Activated naive CD4-positive, alpha-beta T cell treated with anti-CD3 and anti-CD28 coated beads for 36 hours (primary cell): ENCODE measurements around the gene TTC23. TPM values are rescaled to one million over a fixed set of nuclear protein-coding genes. Genes with fewer than 3 reads are reported as not detected.

ENCODE experiments used
- CTCF ChIA-PET: fragments of 350-600 bp; sonication (Branson Sonifier 250); formaldehyde crosslinking; loops from one replicate; lab custom pipeline; 2021; ENCODE audit warnings: antibody characterized with exemption; lab: Charles Lee
- DNase-seq: peaks from one replicate; pipeline ENCODE4 v3.0.0-alpha.2; 2020
- H3K27ac Mint-ChIP-seq: one replicate; pipeline ENCODE4 v1.8.0; 2021; ENCODE audit warnings: mild to moderate bottlenecking, mixed read lengths
- H3K27me3 Mint-ChIP-seq: one replicate; pipeline ENCODE4 v1.8.0; 2021; ENCODE audit warnings: low read depth, mixed read lengths
- H3K36me3 Mint-ChIP-seq: one replicate; pipeline ENCODE4 v1.8.0; 2021; ENCODE audit warnings: low read depth, mixed read lengths
- H3K4me1 Mint-ChIP-seq: one replicate; pipeline ENCODE4 v1.8.0; 2021; ENCODE audit warnings: low read depth, mixed read lengths
- H3K4me3 Mint-ChIP-seq: one replicate; pipeline ENCODE4 v1.8.0; 2021; ENCODE audit warnings: mild to moderate bottlenecking, moderate library complexity, mixed read lengths
- H3K9me3 Mint-ChIP-seq: one replicate; pipeline ENCODE4 v1.8.0; 2021; ENCODE audit warnings: mixed read lengths
- intact Hi-C: fragments of 100-400 bp; cut with micrococcal nuclease; formaldehyde crosslinking; loops from one replicate; pipeline ENCODE4 v1.15.1; 2023
- total RNA-seq, 2 experiments: library from RNA; stranded (reverse); gene quantifications; one replicate each; pipeline ENCODE4 v1.2.3, GENCODE V29; 2021

TTC23 gene
- total RNA-seq, 2 experiments from 2014 or later, result 4.6 to 5.5 TPM

DNA sequence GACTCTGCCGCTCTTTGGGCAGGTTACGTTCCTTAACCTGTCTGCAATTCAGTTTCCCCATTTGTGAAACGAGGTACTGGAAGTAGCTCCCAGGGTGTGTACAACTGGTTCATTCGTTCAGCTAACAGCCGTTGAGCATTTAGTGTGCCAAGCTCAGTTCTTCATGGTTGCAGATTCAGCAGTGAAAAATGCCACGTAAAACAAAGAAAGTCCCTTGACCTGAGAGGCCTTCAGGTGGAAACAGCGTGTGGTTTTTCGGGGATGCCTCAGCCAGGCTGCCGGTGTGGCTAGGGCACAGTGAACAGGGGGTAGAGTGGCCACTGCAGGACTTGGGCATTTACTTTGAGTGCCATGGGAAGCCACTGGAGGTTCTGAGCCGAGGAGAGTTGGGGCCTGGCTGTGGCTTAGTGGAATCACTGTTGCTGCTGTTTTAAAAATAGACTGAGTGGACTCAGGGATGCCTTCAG, 139.8 kb downstream of the TTC23 start:
- H3K27me3 Mint-ChIP-seq, result peaks cover 20% of the 10 kb centered on the region
- no peak overlapping the region for H3K4me3 Mint-ChIP-seq
- DNase-seq, result no peak
- CTCF ChIA-PET, result interaction anchor here (1.5 to 1.7 kb wide), 2 partner anchors 9 to 104 kb away, joined by 3 to 4 read pairs; no protein-coding TSS in a partner anchor
- H3K27ac Mint-ChIP-seq, result no peak overlapping the region
- H3K36me3 Mint-ChIP-seq, result no peaks in the 10 kb centered on the region
- H3K4me1 Mint-ChIP-seq, result peaks cover 8% of the 10 kb centered on the region
- intact Hi-C loops, result no loop called here
- H3K9me3 Mint-ChIP-seq, result no peaks in the 10 kb centered on the region

DNA sequence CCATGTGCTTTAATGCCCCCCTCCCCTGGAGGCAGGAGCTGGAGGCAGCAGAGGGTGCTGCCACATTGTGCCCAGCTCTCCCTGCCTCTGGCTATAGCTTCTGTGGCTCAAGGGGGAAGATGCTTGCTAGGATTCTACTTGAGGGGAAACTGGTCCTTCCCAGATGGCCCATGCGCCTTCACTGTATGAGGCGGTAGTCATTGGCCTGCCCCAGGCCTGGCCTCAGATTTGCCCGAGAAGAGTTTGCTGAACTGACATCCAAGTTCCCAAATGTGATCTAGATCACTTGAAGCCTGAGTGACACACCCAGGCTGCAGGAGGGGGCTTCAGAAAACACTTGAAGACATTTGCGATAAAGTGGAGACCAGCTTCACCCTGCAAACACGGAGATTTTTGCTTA, 140.4 kb downstream of the TTC23 start:
- no peak overlapping the region for H3K27ac Mint-ChIP-seq
- no peaks in the 10 kb centered on the region for H3K36me3 Mint-ChIP-seq
- peaks cover 20% of the 10 kb centered on the region for H3K27me3 Mint-ChIP-seq
- CTCF ChIA-PET, result interaction anchor here (1.5 to 1.7 kb wide), 2 partner anchors 9 to 105 kb away, joined by 3 to 4 read pairs; no protein-coding TSS in a partner anchor
- intact Hi-C loops, result no loop called here
- H3K4me1 Mint-ChIP-seq, result peaks cover 8% of the 10 kb centered on the region
- H3K4me3 Mint-ChIP-seq, result no peak overlapping the region
- H3K9me3 Mint-ChIP-seq, result no peaks in the 10 kb centered on the region
- no peak for DNase-seq

DNA sequence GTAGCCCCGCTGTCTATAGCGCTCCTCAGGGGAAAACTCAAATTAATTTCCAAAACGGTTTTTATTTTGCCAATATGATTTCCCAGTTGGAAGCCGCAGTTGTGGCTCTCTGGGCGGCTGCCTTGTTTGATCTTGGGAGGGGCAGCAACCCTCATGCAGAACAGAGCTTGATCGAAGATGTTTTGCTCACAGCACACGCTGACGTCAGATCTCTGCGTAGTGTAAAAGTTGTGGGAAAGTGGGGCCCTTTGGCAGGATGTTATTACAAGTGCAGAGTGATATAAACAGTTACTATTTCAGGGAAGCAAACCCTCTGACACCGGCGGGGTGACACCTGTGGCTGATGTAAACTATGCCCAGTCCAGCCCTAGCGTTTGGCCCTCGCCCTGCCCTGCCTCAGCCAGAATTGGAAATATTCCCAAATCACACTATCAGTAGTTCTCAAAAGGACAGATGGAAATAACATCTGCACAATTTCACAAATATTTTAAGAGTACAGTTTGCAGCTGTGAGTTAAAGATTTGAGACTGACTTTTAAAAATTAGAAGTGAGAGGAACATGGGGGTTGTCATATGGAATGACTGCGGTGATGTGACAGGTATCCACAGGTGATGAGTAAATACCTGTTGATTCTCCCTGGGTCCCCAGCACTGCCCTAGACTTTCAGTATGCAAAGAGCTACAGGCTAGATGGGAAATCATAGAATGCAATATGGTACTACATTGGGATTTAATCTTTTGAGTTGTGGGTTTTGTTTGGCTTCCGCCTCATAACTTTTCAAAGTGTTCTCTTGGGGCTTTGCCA, 142.8 kb downstream of the TTC23 start:
- H3K4me1 Mint-ChIP-seq, result peaks cover 8% of the 10 kb centered on the region
- CTCF ChIA-PET, result interaction anchor here (0.7 to 2.1 kb wide), 3 partner anchors 107 to 739 kb away, joined by 4 to 25 read pairs (median 6); no protein-coding TSS in a partner anchor
- peak; percentile 44 for DNase-seq
- H3K9me3 Mint-ChIP-seq, result no peaks in the 10 kb centered on the region
- peaks cover 37% of the 10 kb centered on the region for H3K27me3 Mint-ChIP-seq
- H3K27ac Mint-ChIP-seq, result no peak overlapping the region
- intact Hi-C loops, result no loop called here
- no peaks in the 10 kb centered on the region for H3K36me3 Mint-ChIP-seq
- H3K4me3 Mint-ChIP-seq, result peak overlapping the region; percentile 57

DNA sequence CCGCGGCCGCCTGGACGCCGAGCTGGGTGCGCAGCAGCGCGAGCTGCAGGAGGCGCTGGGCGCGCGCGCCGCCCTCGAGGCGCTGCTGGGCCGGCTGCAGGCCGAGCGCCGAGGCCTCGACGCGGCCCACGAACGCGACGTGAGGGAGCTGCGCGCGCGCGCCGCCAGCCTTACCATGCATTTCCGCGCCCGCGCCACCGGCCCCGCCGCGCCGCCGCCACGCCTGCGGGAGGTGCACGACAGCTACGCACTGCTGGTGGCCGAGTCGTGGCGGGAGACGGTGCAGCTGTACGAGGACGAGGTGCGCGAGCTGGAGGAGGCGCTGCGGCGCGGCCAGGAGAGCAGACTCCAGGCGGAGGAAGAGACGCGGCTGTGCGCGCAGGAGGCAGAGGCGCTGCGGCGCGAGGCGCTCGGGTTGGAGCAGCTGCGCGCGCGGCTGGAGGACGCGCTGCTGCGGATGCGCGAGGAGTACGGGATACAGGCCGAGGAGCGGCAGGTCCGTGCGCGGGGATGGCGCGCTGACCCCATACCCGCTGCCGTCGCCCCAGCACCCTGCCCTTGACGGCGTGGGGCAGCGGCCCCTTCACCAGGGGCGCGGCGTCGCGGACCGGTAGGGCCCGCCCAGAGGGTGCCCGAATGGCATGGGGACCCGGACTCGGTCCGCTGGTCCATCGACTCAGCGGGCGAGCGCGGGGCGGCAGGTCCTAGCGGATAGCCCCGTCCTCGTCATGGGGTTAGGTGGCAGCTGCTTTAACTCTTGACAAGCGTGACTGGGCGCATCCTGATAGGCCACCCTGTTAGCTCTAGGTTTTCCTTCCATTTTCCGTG, 143.7 kb downstream of the TTC23 start:
- Mint-ChIP-seq H3K36me3 (no peaks in the 10 kb centered on the region), H3K9me3 (no peaks in the 10 kb centered on the region), H3K27me3 (peaks cover 40% of the 10 kb centered on the region), H3K4me1 (peaks cover 6% of the 10 kb centered on the region), H3K4me3 (peak overlapping the region; percentile 62), H3K27ac (no peak overlapping the region)
- CTCF ChIA-PET, result interaction anchor here (0.6 to 2.1 kb wide), 18 partner anchors 14 to 651 kb away, joined by 3 to 25 read pairs (median 5); partner anchors contain the start of gene LRRC28
- peak; percentile 50 for DNase-seq
- intact Hi-C loops, result loop anchor here (1.0 to 2.0 kb wide), 3 partner anchors 108 to 625 kb away; no protein-coding TSS in a partner anchor

DNA sequence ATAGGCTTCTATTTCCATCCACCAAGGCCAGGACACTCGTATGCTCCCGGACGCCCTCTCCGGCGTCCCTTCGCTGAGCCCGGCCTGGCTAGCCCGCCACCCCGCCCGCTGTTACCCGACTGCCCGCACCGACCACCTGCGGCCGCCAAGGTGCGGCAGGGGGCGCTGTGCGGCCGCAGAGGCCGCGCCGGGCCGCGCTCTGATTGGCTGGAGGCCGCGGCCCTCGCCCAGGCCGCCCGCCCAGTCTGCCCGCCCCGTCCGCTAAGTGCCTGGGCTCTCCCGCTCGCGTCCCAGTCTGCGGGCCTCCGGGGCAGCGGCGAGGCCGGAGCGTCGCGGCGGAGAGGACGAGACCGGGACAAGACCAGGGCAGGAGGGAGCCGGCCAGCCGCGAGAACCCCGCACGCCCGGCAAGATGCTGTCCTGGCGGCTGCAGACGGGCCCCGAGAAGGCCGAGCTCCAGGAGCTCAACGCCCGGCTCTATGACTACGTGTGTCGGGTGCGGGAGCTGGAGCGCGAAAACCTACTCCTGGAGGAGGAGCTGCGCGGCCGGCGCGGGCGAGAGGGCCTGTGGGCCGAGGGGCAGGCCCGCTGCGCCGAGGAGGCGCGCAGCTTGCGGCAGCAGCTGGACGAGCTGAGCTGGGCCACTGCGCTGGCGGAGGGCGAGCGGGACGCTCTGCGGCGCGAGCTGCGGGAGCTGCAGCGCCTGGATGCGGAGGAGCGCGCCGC, 144.4 kb downstream of the TTC23 start, which contains the start of gene SYNM:
TSS of gene SYNM (plus strand) at position 293 of the 726 bp plus-strand sequence. CDS start at position 413, 120 bp downstream.
- Mint-ChIP-seq H3K36me3 (no peaks in the 10 kb centered on the region), H3K27me3 (peaks cover 45% of the 10 kb centered on the region), H3K9me3 (no peaks in the 10 kb centered on the region), H3K4me1 (peaks cover 7% of the 10 kb centered on the region), H3K4me3 (peak within 1 kb of the TSS; percentile 68), H3K27ac (no peak within 1 kb of the TSS)
- CTCF ChIA-PET, result interaction anchor here (0.6 to 2.1 kb wide), 19 partner anchors 13 to 782 kb away, joined by 3 to 25 read pairs (median 5); partner anchors contain the start of gene LRRC28
- peak; percentile 45 for DNase-seq
- intact Hi-C loops, result loop anchor here (1.0 to 2.0 kb wide), 3 partner anchors 108 to 625 kb away; no protein-coding TSS in a partner anchor

DNA sequence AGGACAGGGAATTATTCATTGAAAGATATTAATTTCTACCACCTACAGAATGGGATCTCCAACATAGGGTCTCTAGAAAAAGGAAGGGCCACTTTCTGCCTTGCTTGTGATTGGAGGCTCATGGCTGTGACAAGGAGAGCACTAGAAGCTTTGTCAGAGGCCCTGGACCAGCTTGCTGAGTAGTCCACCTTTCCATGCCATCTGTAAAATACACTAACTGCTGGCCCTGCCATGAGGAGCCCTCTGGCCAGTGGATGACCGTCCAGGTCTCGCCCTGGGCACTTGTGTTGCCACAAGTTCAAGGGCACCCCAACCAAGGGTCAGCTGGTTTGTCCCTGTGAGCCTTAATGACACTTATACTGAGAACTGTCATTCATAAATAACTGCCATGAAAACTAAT, 146.1 kb downstream of the TTC23 start:
- Mint-ChIP-seq H3K27ac (no peak overlapping the region), H3K4me1 (peaks cover 6% of the 10 kb centered on the region), H3K36me3 (no peaks in the 10 kb centered on the region), H3K27me3 (peaks cover 53% of the 10 kb centered on the region), H3K4me3 (no peak overlapping the region), H3K9me3 (no peaks in the 10 kb centered on the region)
- CTCF ChIA-PET, result interaction anchor here (0.8 to 4.3 kb wide), 2 partner anchors 11 to 109 kb away, joined by 4 to 33 read pairs; no protein-coding TSS in a partner anchor
- no peak for DNase-seq
- intact Hi-C loops, result no loop called here

DNA sequence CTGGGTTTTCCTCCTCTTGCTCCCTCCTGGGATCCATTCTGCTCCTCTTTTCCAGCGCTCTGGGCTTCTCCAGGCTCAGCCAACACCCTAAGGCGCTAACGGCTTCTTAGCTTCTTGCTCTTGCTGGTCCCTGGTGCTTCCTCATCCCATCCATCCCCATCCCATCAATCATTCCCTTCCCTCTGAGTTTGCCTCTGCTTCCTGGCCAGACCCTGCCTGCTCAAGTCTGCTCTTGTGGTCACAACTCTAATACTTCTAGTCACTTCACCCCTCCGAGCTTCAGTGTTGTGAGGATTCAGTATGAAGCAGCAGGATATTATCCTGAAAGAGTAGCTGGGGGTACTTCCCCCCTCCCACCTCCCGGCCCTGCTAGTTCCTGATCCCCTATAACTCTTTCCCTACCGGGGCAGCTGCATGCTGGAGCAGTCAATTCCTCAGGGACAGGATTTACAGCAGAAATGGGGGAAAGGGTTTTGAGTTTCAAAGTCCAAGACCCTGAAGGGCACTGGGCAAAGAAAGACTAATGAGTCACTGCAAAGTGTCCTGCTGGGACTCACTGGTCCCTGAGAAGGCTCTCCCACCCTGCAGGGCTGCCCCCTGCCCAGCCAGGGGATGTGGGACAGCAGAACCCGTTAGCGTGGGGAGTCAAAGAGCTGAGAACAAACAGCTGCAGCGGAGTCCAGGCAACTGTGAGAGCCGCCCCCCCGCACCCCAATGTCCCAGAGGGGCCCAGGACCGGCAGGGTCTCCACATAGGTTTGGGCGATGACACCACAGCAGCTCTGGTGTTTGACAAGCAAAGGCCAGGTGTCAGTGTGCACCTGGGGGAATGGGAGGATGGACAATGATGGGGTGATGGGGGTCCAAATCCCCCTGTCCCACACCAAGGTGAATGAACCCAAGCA, 146.8 kb downstream of the TTC23 start:
- CTCF ChIA-PET, result interaction anchor here (0.6 to 4.3 kb wide), 8 partner anchors 9 to 654 kb away, joined by 3 to 33 read pairs (median 4); no protein-coding TSS in a partner anchor
- peaks cover 51% of the 10 kb centered on the region for H3K27me3 Mint-ChIP-seq
- H3K4me3 Mint-ChIP-seq, result no peak overlapping the region
- H3K9me3 Mint-ChIP-seq, result no peaks in the 10 kb centered on the region
- H3K27ac Mint-ChIP-seq, result no peak overlapping the region
- no peaks in the 10 kb centered on the region for H3K36me3 Mint-ChIP-seq
- H3K4me1 Mint-ChIP-seq, result peaks cover 4% of the 10 kb centered on the region
- DNase-seq, result no peak
- intact Hi-C loops, result no loop called here

DNA sequence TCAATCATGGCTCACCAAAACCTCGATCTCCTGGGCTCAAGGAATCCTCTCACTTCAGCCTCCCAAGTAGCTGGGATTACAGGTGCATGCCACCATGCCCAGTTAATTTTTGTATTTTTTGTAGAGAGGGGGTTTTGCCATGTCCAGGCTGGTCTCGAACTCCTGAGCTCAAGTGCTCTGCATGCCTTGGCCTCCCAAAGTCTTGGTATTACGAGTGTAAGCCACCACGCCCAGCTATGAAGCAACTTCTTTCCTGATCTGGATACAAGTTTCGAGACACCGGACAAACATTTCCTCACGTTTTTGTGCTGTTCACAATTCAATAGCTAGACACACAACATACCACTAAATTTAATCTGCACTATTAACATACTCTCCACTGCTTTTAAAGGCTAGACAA, 147.9 kb downstream of the TTC23 start:
- Mint-ChIP-seq H3K9me3 (no peaks in the 10 kb centered on the region), H3K27me3 (peaks cover 41% of the 10 kb centered on the region), H3K36me3 (no peaks in the 10 kb centered on the region), H3K4me1 (peaks cover 2% of the 10 kb centered on the region), H3K4me3 (no peak overlapping the region), H3K27ac (no peak overlapping the region)
- CTCF ChIA-PET, result interaction anchor here (0.6 to 4.3 kb wide), 18 partner anchors 8 to 655 kb away, joined by 3 to 33 read pairs (median 4); no protein-coding TSS in a partner anchor
- intact Hi-C loops, result loop anchor here (1.0 to 2.0 kb wide), 2 partner anchors 603 to 629 kb away; no protein-coding TSS in a partner anchor
- no peak for DNase-seq

DNA sequence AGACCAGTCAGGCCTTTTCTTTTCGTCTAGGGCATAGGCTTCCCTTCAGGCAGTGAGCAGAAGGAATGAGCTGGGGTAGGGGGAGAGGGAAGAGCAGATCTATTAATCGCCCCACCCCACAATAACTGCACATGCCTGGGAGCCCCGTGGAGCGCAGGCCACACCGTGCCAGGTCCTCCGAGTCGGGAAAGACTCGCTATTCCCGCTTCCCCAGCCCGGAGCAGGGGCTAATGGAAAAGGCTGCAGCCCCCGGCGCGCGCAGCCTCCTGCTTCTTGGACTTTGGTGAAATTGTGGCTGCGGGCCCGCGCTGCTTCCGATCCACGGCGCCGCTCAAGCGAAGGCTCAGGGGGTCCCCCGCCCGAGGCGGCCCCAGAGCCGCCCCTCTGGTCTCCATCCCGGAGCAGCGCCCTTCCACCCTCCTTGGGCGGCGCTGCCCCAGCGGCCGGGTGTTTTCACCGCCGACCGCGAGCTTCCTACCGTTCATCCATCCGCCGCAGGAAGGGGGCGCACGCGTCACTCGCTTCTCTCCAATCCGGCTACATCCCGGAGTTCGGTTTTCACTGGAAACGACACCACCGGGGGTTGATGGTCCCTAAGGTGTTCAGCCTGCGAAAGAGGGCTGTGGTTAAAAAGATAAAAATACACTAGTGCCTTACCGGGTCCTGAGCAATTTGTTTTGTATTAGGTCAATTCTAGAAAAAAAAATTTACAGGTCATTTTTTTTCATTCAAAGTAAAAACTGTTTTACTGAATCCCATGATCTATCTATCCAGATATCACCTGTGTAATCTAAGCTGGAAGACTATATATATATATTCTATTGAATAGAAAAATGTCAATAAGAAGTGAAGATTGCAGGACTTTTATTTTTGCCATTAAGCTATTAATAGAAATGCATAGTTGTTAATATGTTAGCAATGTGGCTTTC, 148.9 kb downstream of the TTC23 start:
- H3K4me1 Mint-ChIP-seq, result peaks cover 2% of the 10 kb centered on the region
- DNase-seq, result peak; percentile 76
- no peak overlapping the region for H3K4me3 Mint-ChIP-seq
- intact Hi-C loops, result loop anchor here (1.0 to 2.0 kb wide), 3 partner anchors 113 to 630 kb away; no protein-coding TSS in a partner anchor
- H3K27me3 Mint-ChIP-seq, result peaks cover 35% of the 10 kb centered on the region
- no peaks in the 10 kb centered on the region for H3K9me3 Mint-ChIP-seq
- no peaks in the 10 kb centered on the region for H3K36me3 Mint-ChIP-seq
- CTCF ChIA-PET, result interaction anchor here (0.5 to 4.3 kb wide), 25 partner anchors 8 to 656 kb away, joined by 3 to 33 read pairs (median 4); no protein-coding TSS in a partner anchor
- H3K27ac Mint-ChIP-seq, result no peak overlapping the region
